Epithelial cell of prostate (primary cell): ENCODE measurements around the gene ZMYM5.
"Not testable (repeated sequence)": the region's sequence is repeated elsewhere in the genome, so short reads cannot be mapped to it uniquely, and the experiment has no call there.

Experiments used
- DNase-seq: peaks from one replicate; pipeline ENCODE4 v3.0.0-alpha.2; 2011; ENCODE audit warnings: low read depth, low spot score
- H3K27ac ChIP-seq: fragments of 450-650 bp; 2 replicates; pipeline ENCODE4 v1.5.1; 2017; ENCODE audit warnings: mild to moderate bottlenecking

ZMYM5 gene

GRCh38 chr13:19863323-19864023, at the start of gene ZMYM5:
ZMYM5 (minus strand) TSS chr13:19863649; CDS start chr13:19852180, 11,469 bp downstream.
- H3K27ac ChIP-seq: peak within 1 kb of the TSS; percentile 99

GRCh38 chr13:19910336-19911072, 47.1 kb upstream of the ZMYM5 start:
- peak; percentile 88 for DNase-seq
- H3K27ac ChIP-seq: peak overlapping the region; percentile 84

More at GRCh38 chr13:19863323-19864023, at the start of gene ZMYM5:
- peak; percentile 96 for DNase-seq

- DNase-seq: no peak
- no peak overlapping the region for H3K27ac ChIP-seq
These were observed 45.0 kb upstream of the ZMYM5 start for GRCh38 chr13:19908350-19908986.

GRCh38 chr13:19905487-19906195, 42.2 kb upstream of the ZMYM5 start:
- H3K27ac ChIP-seq: peak overlapping the region; percentile 37
- DNase-seq: not testable (repeated sequence)

- no peak overlapping the region for H3K27ac ChIP-seq
- DNase-seq: no peak
These were observed 26.6 kb upstream of the ZMYM5 start for GRCh38 chr13:19890030-19890429.

- DNase-seq: no peak
- H3K27ac ChIP-seq: no peak overlapping the region
These were observed 25.4 kb upstream of the ZMYM5 start for GRCh38 chr13:19888799-19889198.

- peak; percentile 34 for DNase-seq
These were observed 18.8 kb upstream of the ZMYM5 start for GRCh38 chr13:19882231-19882630.

GRCh38 chr13:19881641-19882040, 18.2 kb upstream of the ZMYM5 start:
- no peak for DNase-seq

More at GRCh38 chr13:19882231-19882630, 18.8 kb upstream of the ZMYM5 start:
- peak overlapping the region; percentile 11 for H3K27ac ChIP-seq

GRCh38 chr13:19864746-19865309, 1.4 kb upstream of the ZMYM5 start:
- DNase-seq: no peak
- peak overlapping the region; percentile 99 for H3K27ac ChIP-seq

More at GRCh38 chr13:19881641-19882040, 18.2 kb upstream of the ZMYM5 start:
- H3K27ac ChIP-seq: peak overlapping the region; percentile 11

- H3K27ac ChIP-seq: peak overlapping the region; percentile 99
- DNase-seq: no peak
These were observed 736 bp upstream of the ZMYM5 start for GRCh38 chr13:19864024-19864745.

GRCh38 chr13:19862481-19863313, 752 bp downstream of the ZMYM5 start:
- H3K27ac ChIP-seq: peak overlapping the region; percentile 99
- no peak for DNase-seq

GRCh38 chr13:19861762-19862161, 1.7 kb downstream of the ZMYM5 start:
- peak overlapping the region; percentile 99 for H3K27ac ChIP-seq
- DNase-seq: no peak

- DNase-seq: peak; percentile 45
- peak overlapping the region; percentile 99 for H3K27ac ChIP-seq
These were observed 2.4 kb downstream of the ZMYM5 start for GRCh38 chr13:19860884-19861655.

GRCh38 chr13:19857637-19858036, 5.8 kb downstream of the ZMYM5 start:
- DNase-seq, H3K27ac ChIP-seq: not testable (repeated sequence)

GRCh38 chr13:19852766-19853165, 10.7 kb downstream of the ZMYM5 start:
- no peak for DNase-seq

GRCh38 chr13:19845758-19846157, 17.7 kb downstream of the ZMYM5 start:
- DNase-seq: peak; percentile 89

More at GRCh38 chr13:19852766-19853165, 10.7 kb downstream of the ZMYM5 start:
- H3K27ac ChIP-seq: no peak overlapping the region

GRCh38 chr13:19838865-19839275, 24.6 kb downstream of the ZMYM5 start:
- no peak for DNase-seq

More at GRCh38 chr13:19845758-19846157, 17.7 kb downstream of the ZMYM5 start:
- peak overlapping the region; percentile 66 for H3K27ac ChIP-seq

GRCh38 chr13:19836472-19836871, 27.0 kb downstream of the ZMYM5 start:
- no peak overlapping the region for H3K27ac ChIP-seq
- no peak for DNase-seq

More at GRCh38 chr13:19838865-19839275, 24.6 kb downstream of the ZMYM5 start:
- H3K27ac ChIP-seq: no peak overlapping the region
